Measurements from ENCODE around the gene RAB3C. TPM values are rescaled to one million over a fixed set of nuclear protein-coding genes. Genes with fewer than 3 reads are reported as not detected.

RAB3C gene
- polyA plus RNA-seq, 1 experiment = not detected

GRCh38 chr5:58890265-58890664 lies 307.4 kb downstream of the RAB3C start:
- Histone ChIP-seq H3K27me3 (ENCODE audit: control insufficient read depth, insufficient read depth, low read length) (no peaks in the 10 kb centered on the region), H3K36me3 (ENCODE audit: control insufficient read depth, insufficient read depth, low read length) (no peaks in the 10 kb centered on the region), H3K4me3 (ENCODE audit: low read depth, low read length) (no peak overlapping the region)
- TF ChIP-seq, protein P1, sequence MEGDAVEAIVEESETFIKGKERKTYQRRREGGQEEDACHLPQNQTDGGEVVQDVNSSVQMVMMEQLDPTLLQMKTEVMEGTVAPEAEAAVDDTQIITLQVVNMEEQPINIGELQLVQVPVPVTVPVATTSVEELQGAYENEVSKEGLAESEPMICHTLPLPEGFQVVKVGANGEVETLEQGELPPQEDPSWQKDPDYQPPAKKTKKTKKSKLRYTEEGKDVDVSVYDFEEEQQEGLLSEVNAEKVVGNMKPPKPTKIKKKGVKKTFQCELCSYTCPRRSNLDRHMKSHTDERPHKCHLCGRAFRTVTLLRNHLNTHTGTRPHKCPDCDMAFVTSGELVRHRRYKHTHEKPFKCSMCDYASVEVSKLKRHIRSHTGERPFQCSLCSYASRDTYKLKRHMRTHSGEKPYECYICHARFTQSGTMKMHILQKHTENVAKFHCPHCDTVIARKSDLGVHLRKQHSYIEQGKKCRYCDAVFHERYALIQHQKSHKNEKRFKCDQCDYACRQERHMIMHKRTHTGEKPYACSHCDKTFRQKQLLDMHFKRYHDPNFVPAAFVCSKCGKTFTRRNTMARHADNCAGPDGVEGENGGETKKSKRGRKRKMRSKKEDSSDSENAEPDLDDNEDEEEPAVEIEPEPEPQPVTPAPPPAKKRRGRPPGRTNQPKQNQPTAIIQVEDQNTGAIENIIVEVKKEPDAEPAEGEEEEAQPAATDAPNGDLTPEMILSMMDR (IDR thresholded peaks at IDR 0.05; ENCODE audit: insufficient read depth, low read depth, low read length) = no peak
- CTCF ChIA-PET = interaction anchor here (1.6 to 4.9 kb wide), 5 partner anchors 108 to 291 kb away, joined by 4 to 58 read pairs (median 9); no protein-coding TSS in a partner anchor
- no peak for DNase-seq (ENCODE audit: low read depth)
- POLR2A ChIA-PET = no interaction called here

GRCh38 chr5:58890701-58891085 lies 307.8 kb downstream of the RAB3C start:
- DNase-seq (ENCODE audit: low read depth) = no peak
- TF ChIP-seq, protein P1 (IDR thresholded peaks at IDR 0.05; ENCODE audit: insufficient read depth, low read depth, low read length) = no peak
- ChIA-PET POLR2A (no interaction called here), CTCF (interaction anchor here (0.7 to 4.9 kb wide), 10 partner anchors 8 to 467 kb away, joined by 3 to 58 read pairs (median 6); no protein-coding TSS in a partner anchor)
- no peak overlapping the region for H3K4me3 ChIP-seq (ENCODE audit: low read depth, low read length)
- no peaks in the 10 kb centered on the region for H3K36me3 ChIP-seq (ENCODE audit: control insufficient read depth, insufficient read depth, low read length)
- no peaks in the 10 kb centered on the region for H3K27me3 ChIP-seq (ENCODE audit: control insufficient read depth, insufficient read depth, low read length)

DNA sequence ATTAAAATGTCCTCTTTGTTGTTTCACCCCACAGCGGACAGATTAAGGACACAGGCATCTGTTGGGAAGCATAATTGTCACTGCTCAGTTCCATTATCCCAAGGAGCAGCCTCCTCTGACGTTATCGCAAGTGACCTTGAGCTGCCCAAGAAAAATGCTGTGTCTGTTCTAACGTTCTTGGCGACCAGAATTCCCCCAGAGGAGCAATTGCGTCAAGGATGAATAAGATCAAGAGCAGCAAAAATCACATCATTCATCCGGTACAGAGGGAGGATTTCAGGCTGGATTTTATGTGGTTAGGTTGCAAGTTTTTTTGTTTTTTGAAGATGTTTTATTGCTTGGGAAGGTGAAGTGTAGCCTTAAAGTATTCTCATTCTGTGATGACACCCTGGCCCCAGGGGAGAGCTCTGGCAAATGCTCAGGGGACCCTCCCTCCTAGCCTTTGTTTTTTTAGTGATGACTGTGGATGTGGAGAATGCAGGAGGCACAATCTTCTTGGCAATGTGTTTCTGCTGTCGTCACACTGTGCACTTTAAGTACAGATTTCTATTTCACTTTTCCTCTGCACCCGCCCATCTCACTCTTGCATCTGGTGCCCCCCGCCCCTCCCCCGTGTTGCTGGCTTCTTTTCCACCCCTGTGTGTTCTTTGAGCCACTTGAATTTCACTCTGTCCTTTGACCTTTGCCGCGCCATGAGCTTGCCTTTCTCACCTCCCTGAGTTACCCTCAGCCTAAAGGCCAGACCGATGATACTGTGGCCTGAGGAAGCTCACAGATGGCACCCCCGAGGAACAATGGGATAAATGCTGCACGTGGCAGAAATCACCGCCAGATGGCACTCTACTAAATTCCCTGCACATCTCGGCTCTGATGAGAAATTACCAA lies 308.5 kb downstream of the RAB3C start:
- peak; percentile 24 for DNase-seq (ENCODE audit: low read depth)
- CTCF ChIA-PET = interaction anchor here (0.6 to 4.9 kb wide), 19 partner anchors 8 to 467 kb away, joined by 3 to 58 read pairs (median 5); no protein-coding TSS in a partner anchor
- Histone ChIP-seq H3K36me3 (ENCODE audit: control insufficient read depth, insufficient read depth, low read length) (no peaks in the 10 kb centered on the region), H3K27me3 (ENCODE audit: control insufficient read depth, insufficient read depth, low read length) (no peaks in the 10 kb centered on the region), H3K4me3 (ENCODE audit: low read depth, low read length) (peak overlapping the region; percentile 30)
- POLR2A ChIA-PET = interaction anchor here (0.5 to 0.7 kb wide), 2 partner anchors 291 to 297 kb away, joined by 3 to 6 read pairs; no protein-coding TSS in a partner anchor
- TF ChIP-seq, protein P1 (IDR thresholded peaks at IDR 0.05; ENCODE audit: insufficient read depth, low read depth, low read length) = peak; percentile 79

GRCh38 chr5:58891971-58892343 lies 309.1 kb downstream of the RAB3C start:
- Histone ChIP-seq H3K27me3 (ENCODE audit: control insufficient read depth, insufficient read depth, low read length) (no peaks in the 10 kb centered on the region), H3K36me3 (ENCODE audit: control insufficient read depth, insufficient read depth, low read length) (no peaks in the 10 kb centered on the region), H3K4me3 (ENCODE audit: low read depth, low read length) (no peak overlapping the region)
- ChIA-PET CTCF (interaction anchor here (0.6 to 4.9 kb wide), 18 partner anchors 9 to 297 kb away, joined by 3 to 58 read pairs (median 5); no protein-coding TSS in a partner anchor), POLR2A (interaction anchor here (0.7 kb wide), 1 partner anchor 296 kb away, joined by 3 read pairs; no protein-coding TSS in a partner anchor)
- TF ChIP-seq, protein P1 (IDR thresholded peaks at IDR 0.05; ENCODE audit: insufficient read depth, low read depth, low read length) = no peak
- no peak for DNase-seq (ENCODE audit: low read depth)

- no peaks in the 10 kb centered on the region for H3K36me3 ChIP-seq (ENCODE audit: control insufficient read depth, insufficient read depth, low read length)
- TF ChIP-seq, protein P1 (IDR thresholded peaks at IDR 0.05; ENCODE audit: insufficient read depth, low read depth, low read length) = no peak
- no peak for DNase-seq (ENCODE audit: low read depth)
- H3K4me3 ChIP-seq (ENCODE audit: low read depth, low read length) = no peak overlapping the region
- ChIA-PET CTCF (interaction anchor here (1.7 to 4.9 kb wide), 6 partner anchors 9 to 295 kb away, joined by 4 to 58 read pairs (median 8); no protein-coding TSS in a partner anchor), POLR2A (no interaction called here)
- H3K27me3 ChIP-seq (ENCODE audit: control insufficient read depth, insufficient read depth, low read length) = no peaks in the 10 kb centered on the region; the same call in 1 of the 2 replicates
These were observed 310.7 kb downstream of the RAB3C start for GRCh38 chr5:58893551-58893950.
